Stimulated activated CD4-positive, alpha-beta T cell treated with anti-CD3 and anti-CD28 coated beads, Interleukin-4, amount 100 ng/mL, for 1 hour (primary cell): ENCODE measurements around the gene LASP1NB.

ENCODE experiments used
- DNase-seq: peaks from one replicate; pipeline ENCODE4 v3.0.0-alpha.2; 2020

The LASP1NB gene

DNA sequence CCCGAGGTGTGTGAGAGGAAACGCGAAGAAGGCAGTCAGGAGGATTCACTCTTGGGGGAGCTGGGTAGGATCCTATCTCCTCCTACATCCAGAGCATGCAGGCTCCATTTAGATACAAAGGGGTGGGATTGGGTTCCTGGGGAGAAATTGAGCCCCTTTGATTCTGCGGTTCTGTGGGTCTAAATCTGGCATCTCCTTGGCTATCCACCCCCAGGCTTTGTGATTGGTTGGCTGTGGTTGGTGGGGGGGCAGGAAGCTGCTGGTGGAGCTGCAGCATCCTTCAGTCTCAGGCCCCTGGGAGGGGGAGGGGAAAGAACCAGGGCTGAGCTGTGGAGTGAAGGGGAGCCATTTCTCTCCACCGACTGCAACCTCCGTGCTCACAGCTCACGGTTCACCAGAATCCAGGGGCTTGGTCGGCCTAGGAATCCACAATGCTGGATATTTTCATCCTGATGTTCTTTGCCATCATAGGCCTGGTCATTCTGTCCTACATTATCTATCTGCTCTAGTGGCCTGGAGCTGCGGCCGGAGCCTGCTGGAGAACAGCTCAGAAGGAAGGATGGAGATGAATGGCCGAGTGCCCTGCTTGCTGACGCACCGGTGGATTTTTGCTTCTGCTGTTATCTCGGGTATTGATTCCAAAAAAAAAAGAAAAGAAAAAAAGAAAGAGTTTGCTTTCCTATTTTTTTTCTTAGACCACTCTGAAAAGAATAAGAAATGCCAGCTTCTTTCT lies at the start of gene LASP1NB:
Gene LASP1NB, plus strand, starts transcription at position 352 of the 733 bp plus-strand sequence.
- peak; percentile 43 for DNase-seq

DNA sequence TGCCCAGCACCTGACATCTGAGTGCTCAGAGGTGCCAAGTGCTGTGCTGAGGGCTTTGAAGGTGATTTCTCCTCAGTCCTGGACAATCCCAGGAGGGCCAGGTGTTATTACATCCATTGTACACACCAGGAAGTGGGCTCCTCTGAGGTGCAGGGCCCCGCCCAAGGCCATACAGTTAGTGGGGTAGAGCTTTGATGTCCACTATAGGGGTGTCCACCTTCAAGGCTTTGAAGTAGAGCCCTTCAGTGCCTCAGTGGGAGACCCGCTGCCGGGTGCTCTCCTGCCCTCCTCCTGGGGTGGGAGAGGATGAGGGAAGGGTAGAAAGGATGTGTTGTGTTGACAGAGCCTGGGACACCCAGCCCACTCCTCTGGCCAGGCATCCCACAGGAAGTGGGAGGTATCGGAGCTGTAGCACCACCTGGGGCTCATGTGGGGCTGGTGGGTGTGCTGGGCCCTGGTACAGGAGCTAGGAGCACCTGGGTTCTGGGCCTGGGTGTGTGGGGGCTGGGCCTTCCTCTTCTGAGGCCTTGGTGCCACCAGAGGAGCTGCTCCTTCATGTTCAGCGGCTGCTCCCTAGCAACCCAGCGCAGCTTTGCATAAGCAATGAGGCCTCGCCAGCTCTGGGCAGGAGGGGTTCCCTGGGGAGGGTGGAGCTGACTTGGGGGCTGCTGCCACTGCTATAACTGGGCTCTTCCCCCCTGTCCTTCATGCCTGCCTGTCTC lies 48.1 kb upstream of the LASP1NB start:
- DNase-seq = peak; percentile 43

DNA sequence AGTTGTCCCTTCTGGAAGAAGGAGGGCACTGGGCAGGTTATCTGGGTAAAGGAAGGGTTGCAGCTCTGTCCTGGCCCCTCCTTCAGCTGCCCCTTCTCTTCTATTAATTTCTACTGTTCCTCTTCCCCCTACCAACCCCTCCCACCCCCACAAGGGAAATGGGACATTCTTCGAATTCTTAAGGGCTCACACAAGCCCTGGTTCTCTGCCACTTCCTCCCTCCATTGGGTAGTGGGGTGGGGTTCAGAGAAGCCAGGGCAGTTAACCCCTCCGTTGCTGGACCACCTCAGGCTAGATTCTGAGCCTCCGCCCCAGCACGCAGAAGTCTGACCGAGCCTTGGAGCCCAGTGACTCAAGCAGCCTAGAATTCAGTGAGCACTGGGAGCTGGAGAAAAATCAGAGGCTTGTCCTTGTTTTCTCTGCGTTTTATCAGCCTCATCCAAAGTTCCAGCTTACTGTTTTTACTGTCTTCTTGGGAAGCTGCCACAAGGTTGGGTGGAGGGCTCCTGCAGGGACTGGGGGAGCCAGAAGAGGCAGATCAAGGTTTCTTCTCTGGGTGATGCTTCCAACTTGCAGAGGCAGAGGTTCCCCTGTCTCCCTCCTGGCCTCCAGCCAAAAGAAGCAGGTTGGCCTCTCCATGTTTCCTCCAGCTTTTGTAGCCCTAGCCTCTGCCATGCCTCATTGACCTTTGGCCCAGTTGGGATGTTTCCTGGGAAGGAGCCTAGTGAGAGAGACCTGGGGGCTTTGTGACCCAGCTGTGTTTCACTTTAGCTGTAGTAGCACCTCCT lies 45.3 kb upstream of the LASP1NB start:
- no peak for DNase-seq

DNA sequence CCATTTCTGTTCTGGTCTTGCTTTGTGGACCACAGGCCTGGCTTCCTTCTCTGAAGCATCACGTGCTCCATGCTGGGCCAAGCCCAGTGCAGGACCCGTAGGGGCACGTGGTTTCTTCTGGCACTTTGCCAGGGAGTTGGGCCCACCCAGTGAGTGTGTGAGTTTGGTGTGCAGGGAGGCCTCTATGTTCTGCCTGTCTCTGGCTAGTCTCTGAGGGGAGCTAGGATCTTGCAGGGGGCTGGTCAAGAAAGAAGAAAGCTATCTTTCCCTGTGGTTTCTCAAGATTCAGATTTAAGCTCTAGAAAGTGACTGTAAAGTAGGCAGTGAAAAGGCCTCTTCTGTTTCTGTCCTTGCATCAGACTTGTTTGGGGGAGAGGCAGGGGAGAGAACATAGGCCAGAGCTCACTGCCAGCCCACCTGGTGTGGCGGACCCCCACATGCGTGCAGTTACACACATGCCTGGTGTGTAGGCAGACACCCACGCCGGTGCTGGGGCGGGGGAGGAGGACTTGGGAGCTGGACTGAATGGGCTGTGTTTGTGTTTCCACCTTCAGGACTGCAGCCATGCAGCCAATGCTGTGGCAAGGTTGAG lies 43.7 kb upstream of the LASP1NB start:
- DNase-seq = peak; percentile 49

DNA sequence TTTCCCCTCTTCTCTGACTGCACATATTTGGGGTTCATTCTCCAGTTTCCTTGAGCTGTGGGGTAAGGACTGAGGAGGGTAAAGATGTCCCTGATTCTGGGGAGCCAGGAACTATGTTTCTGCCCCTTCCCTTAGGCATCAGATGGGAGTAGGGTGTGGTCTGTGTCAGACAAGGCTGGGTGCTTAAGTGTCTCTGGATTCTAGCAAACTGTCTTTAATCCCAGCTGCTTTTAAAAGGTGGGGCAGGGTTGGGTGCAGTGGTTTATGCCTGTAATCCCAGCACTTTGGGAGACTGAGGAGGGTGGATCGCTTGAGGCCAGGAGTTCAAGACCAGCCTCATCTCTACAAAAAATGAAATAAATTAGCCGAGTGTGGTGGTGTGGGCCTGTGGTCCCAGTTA lies 42.5 kb upstream of the LASP1NB start:
- no peak for DNase-seq

DNA sequence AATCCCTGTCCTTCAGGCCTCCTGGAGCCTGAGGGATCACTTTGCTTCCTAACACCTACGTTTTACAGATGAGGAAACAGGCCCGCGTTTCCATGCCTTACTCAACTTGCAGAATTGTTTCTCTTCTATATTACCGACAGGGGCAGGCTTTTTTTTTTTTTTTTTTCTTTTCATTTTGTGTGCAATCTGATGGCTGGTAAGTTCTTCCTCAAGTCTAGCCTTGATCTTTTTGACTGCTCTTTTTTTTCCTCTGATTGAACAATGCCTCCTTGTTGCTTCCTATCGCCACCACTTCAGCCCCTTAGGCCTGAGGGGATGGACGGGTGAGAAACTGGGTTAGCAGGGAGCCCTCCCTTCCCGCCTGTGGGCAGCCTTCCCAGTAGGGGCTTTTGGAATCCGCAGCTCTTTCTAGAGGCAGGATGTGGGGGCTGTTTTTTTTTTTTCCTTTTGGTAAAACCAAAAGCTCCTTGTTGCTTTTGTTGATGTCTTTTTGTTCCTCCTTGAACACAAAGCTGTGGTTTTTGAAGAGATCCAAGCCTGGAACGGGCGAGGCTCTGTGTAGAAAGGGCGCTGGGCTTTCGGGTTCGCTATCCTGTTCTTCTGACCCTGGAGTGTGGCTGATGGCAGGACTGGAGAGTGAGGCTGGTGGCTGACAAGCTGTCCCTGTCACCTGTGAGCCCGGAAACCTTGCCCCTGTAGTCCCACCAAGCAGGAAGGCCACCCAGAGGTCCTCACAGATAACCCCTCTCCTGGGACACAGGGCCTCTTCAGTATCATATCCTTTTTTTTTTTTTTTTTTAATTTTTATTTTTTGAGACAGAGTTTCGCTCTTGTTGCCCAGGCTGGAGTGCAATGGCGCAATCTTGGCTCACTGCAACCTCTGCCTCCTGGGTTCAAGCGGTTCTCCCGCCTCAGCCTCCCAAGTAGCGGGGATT lies 41.6 kb upstream of the LASP1NB start:
- DNase-seq = no peak

DNA sequence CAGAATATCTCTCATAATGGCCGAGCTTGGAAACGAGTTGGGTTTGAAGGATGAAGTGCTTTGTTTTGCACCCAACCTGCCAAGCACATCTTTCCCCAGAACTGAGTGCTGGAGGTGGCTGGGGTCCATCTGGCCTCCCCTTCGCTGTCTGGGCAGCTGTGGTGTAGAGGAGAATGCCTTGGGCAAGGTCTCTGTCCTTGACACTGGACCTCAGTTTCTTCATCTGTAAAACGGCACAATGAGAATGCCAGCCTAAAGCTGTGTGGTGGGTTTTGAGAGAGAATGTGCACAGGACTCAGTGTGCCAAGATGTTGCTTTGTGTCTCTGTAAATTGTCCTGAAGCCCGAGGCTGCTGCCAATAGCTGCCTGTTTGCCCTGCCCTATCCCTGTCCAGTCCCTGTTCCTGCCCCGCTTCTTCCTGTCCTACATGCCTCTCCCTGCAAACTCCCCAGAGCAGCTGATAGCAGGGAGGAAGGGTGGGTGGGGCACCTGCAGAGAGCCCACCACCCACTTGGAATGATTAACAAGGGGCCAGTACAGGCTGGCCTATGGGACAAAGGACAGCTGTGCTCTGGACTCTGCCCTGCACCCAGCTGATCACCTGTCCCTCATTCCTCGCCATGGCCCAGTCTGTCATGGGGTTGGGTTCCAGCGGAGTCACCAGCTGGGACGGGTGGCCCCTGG lies 40.2 kb upstream of the LASP1NB start:
- DNase-seq = no peak

DNA sequence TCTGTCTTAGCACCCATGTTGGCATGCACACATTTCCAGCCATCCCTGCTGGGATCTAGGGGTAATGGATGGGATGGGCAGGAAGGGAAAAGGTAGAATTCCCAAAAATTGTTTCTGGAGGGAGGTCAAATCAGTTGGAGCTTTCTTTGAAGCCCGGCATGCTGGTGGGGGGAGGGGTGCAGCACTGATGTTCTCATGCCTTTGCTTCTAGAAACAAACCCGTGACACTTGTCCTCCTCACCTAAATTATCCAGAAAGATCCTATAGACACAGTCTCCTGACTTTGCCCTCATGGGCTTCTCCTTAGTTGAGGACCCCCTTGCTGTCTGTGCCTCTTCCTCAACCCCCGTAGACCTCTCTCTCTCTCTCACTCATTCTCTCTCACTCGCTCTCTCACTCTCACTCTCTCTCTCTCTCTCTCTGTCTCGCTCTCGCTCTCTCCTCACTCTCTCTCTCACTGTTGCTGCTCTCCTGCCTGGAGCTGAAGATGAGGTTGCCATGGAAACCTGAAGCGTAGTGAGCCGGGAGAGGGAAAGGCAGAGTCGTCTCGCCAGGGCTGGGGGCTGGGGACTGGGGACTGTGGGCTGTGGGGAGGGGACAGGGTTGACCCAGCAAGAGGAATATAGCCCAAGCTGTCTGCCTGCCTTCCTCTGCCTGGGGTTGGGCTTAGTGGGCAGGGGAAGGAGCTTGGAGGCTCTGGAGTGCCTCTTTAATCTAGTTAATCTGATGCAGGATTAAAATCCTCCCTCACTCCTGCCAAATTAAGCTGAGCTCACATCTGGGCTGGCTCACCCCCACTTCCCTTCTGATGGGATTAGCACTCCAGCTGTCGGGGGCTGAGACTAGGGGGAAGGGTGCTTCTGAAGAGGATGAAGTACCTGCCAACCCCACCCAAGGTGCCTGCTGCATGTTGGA lies 39.4 kb upstream of the LASP1NB start:
- no peak for DNase-seq

DNA sequence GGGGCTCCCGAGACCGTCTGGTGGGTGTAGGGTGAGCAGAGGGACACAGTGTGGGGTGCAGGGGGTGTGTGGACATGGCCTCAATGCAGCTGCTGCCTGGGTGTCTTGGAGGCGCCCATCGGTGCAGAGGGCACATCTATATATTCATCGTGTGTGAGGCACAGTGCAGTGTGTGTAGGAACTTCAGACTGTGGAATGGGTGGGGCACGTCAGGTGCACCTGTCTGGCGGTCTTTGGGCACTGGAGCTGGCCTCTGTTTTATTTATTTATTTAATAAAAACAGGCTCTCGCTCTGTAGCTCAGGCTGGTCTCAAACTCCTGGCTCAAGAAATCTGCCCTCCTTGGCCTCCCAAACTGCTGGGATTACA lies 38.8 kb upstream of the LASP1NB start:
- DNase-seq = no peak

DNA sequence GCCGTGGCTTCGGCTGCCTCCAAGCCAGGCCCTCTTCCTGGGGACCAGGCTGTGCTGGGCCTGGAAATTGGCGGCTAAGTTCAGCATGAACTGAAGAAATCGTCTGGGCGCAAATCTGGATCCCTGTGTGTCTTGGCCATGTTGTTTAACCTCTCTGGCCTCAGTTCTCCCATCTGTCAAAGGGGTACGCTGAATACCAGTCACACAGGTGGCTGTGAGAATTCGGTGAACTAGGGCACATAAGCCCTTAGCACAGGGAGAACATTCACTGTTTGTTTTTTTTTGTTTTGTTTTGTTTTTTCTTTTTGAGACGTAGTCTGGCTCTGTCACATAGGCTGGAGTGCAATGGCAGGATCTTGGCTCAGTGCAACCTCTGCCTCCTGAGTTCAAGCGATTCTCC lies 36.6 kb upstream of the LASP1NB start:
- DNase-seq = no peak

DNA sequence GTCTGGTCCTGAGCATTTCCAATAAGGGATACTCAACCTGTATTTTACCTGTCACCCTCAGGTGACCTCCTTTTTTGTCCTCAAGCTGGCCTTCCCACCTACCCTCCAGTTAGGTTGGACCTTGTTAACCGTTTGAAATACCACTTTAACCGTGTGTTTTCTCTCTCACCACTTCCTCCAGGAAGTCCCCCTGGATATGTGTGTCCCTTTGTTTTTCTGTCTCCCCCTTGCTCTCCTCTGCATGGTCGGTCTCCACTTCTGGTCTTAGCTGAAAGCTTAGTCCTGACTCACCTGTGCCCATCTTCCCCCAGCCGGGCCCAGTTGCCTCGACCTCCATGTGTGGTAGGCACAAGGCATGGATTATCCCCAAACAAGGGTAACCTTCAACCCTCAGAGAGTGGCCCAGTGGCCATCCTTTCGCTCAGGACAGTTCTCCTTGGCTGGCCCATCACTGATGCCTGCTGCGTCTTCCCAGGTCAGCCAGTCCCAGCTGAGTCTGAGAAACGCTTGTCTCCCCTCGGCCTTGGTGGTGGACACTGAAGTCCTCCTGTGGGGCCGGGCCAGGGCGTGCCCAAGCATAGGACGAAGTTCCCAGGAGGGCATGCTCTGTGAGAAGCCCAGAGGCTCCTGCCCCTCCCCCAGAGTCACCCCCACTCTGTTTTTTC lies 35.5 kb upstream of the LASP1NB start:
- DNase-seq = no peak

DNA sequence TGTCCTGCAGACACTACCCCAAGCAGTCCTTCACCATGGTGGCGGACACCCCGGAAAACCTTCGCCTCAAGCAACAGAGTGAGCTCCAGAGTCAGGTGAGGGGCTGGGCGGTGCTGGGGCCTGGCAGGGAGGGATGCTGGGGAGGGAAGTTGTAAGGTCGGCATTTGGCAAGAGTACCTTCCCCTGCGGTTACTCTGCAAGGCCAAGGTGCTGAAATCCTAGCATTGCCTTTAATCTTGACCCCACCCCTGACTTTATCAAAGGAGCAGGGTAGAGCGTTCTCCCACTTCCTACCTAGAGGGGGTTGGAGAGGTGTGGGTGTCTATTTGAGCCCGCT lies 35.0 kb upstream of the LASP1NB start:
- no peak for DNase-seq

DNA sequence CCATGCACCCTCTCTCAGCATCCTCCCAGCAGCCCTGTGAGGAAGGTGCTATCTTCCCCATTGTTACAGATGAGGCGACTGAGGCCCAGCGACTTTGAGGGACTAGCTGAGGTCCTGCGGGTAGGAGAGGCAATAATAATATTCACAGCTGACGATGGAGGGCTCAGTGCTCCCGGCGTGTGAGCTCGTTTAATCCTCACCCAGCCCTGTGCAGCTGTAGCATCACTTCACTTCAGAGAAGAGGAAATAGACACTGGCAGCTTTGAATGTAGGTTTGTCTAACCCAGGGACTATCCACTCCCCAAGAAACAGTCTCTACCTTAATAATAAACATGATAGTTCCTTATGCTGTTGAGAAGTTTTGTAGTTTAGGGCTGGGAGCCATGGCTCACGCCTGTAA lies 34.0 kb upstream of the LASP1NB start:
- DNase-seq = no peak

DNA sequence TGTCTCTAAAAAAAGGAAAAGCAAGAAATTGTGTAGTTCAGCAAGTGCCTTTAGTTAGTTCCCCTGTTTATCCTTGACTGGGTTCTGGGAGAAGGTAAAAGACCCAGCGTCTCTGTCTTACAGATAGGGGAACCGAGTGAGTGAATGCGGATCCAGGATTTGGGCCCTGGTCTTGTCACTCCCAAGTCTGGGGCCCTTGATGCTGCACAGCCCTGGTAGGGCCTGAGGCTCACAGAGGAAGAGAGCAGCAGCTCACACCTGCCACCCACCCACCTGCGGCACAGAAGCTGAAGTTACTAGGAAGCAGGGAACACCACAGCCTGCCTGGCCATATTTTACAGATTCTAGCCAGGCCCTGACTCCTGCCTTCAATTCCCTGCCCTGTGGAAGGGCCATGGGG lies 33.3 kb upstream of the LASP1NB start:
- DNase-seq = no peak

DNA sequence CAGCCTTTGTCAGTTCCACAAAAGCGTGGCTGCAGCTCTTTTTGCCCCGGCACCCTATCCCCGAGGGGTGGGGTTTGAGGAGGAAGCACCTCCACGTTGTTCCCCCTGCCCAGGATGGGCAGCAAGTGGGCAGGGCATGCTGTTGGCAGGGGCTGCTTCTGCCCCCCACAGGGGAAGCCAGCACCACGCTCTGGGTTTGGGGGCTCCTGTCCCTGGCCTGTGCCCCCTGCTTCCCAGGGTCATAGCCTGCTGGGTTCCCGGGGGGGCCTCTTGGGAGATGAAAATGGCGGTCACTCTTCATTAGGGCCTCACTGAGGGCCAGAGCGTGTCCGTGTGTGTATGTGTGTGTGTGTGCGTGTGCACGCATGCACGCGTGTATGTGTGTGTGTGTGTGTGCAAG lies 32.8 kb upstream of the LASP1NB start:
- DNase-seq = no peak

DNA sequence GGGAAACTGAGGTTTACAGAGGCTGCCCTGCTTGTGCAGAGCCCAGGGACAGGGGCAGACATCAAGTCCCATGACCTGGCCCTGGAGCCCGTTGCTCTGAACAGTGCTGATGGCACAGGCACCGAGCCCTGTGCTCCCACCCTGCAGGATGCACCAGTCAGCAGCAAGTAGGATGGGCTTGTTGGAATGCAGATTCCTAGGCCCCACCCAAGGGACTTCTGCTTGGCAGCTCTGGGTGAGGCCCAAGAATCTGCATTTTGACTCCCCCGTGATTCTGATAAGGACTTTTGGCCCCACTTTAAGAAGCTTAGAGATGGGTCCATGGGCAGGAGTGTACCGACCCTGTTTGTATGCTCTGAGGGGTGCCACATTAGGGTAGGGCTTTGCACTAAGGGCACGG lies 32.3 kb upstream of the LASP1NB start:
- DNase-seq = no peak

DNA sequence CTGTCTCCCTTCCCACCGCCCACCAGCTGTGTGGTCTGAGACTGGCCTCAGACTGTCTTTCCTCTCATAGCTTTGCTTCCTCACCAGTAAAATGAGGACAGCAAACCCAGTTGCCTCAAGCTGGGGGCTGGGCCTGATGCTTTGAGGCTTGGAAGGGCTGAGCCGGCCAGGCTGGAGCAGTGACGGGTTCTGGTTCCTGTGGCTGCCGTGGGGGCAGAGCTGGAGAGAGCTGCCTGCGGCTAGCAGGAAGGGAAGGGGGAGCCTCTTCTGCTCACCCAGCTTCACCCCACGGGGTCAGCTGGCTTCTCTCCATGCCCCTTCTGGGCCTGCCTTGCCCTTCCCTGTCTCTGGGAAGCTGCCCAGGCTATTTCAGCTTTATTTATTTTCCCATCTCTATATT lies 31.8 kb upstream of the LASP1NB start:
- no peak for DNase-seq

DNA sequence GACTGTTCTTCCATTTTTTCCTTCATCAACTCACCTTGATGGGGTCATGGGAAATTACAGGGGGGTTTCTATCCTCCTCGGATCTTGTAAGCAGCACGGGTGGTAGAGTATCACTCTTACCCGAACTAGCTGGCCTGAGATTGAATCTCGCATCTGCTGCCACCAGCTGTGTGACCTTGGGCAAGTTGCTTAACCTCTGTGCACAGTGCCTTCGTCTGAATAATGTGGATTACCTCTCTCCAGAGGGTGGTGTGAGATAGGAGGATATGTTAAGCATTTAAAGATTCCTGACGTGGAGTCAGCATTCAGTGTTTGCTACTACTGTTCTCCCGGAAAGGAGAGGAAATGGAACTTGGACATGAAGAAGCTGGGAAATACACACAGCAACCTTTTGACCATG lies 31.1 kb upstream of the LASP1NB start:
- no peak for DNase-seq

DNA sequence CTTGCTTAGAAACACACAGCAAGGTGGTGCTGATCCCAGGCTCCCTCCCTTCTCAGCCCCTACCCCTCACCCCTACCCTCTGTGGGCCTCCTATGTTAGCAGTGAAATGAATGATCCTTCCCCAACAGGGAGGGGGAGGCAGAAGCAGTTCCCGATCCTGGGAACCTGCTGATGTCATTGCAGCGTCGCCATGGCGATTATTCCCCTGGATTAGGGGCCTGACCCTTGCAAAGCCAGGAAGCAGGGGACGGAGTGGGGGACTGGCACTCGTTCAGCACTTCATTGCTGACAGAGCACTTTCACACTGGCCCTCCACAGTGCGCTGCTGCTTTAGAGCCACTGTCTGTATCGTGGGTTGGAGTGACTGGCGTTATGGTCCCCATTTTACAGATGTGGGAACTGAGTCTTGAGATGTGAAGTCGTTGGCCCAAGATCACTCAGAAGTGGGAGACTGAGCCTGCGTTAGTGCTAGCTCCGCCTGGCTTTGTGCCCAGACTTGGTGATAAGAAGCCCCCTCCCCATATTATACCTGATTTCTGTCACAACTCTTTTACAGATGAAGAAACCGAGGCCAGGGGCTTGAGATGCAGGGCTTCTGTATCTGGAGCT lies 29.0 kb upstream of the LASP1NB start:
- DNase-seq = no peak

DNA sequence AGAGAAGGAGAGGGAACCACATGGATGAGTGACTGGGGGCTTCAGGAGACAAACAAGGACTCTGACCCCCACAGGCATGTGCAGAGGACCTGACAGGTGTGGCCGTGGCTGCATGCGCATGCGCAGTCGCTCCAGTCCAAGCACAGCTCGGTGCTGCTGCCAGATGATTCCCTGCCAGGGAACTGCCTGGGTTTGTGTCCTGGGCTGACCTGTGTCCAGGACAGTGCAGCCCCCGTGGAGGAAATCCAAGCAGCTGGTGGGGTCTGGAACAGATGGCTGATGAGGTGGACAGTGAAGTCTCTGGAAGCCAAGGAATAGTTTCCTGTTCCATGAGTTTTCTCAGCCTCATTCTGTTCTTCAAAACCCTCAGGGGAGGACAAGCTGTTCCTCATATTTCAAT lies 28.2 kb upstream of the LASP1NB start:
- DNase-seq = no peak
